ENCODE results near the gene PDE4B. TPM values are rescaled to one million over a fixed set of nuclear protein-coding genes. Genes with fewer than 3 reads are reported as not detected.

Gene PDE4B
- polyA plus RNA-seq, 1 donor from 2014 or later = 135 TPM

- no peak overlapping the region for H3K27ac ChIP-seq (ENCODE audit: low read length)
- no peaks in the 10 kb centered on the region for H3K9me3 ChIP-seq (ENCODE audit: low read length)
- no peaks in the 10 kb centered on the region for H3F3A ChIP-seq (ENCODE audit: insufficient read depth, low read length, poor library complexity, severe bottlenecking)
- H3K36me3 ChIP-seq (ENCODE audit: insufficient read depth, low read length) = no peaks in the 10 kb centered on the region
- H3K9ac ChIP-seq (ENCODE audit: low read length) = no peak overlapping the region
- no peak for TF ChIP-seq CTCF (IDR thresholded peaks at IDR 0.05; ENCODE audit: poor library complexity, severe bottlenecking)
- no peak for TF ChIP-seq TAF1 (IDR thresholded peaks at IDR 0.05; ENCODE audit: low read depth)
- no peak for TF ChIP-seq RAD21 (conservative IDR thresholded peaks at IDR 0.05)
- TF ChIP-seq EZH2 (IDR thresholded peaks at IDR 0.05; ENCODE audit: borderline replicate concordance, insufficient read depth, low read length, poor library complexity, severe bottlenecking) = no peak
- no peak for TF ChIP-seq SMC3 (conservative IDR thresholded peaks at IDR 0.05; ENCODE audit: poor library complexity)
- TF ChIP-seq REST (IDR thresholded peaks at IDR 0.05; ENCODE audit: borderline replicate concordance) = no peak
- TF ChIP-seq EP300 (conservative IDR thresholded peaks at IDR 0.05; ENCODE audit: poor library complexity, severe bottlenecking) = no peak
- TF ChIP-seq POLR2AphosphoS5 (IDR thresholded peaks at IDR 0.05) = no peak
- no peaks in the 10 kb centered on the region for H3K79me2 ChIP-seq (replicated peaks; ENCODE audit: insufficient read depth, low read length)
- no peaks in the 10 kb centered on the region for H3K27me3 ChIP-seq (ENCODE audit: insufficient read depth, low read depth, low read length)
- H4K20me1 ChIP-seq (ENCODE audit: insufficient read depth) = no peaks in the 10 kb centered on the region
- no peak overlapping the region for H2AFZ ChIP-seq (ENCODE audit: low read depth, low read length)
- H3K4me2 ChIP-seq (ENCODE audit: low read length) = no peak overlapping the region
- H3K9me2 ChIP-seq (ENCODE audit: insufficient read depth, low read length) = no peaks in the 10 kb centered on the region
- H3K4me3 ChIP-seq (ENCODE audit: low read length) = no peak overlapping the region
These were observed 427.8 kb downstream of the PDE4B start for GRCh38 chr1:66220477-66220876.

- H3K4me2 ChIP-seq (ENCODE audit: low read length) = no peak overlapping the region
- H3K9me2 ChIP-seq (ENCODE audit: insufficient read depth, low read length) = no peaks in the 10 kb centered on the region
- H4K20me1 ChIP-seq (ENCODE audit: insufficient read depth) = no peaks in the 10 kb centered on the region
- no peaks in the 10 kb centered on the region for H3K79me2 ChIP-seq (replicated peaks; ENCODE audit: insufficient read depth, low read length)
- H3K27ac ChIP-seq (ENCODE audit: low read length) = no peak overlapping the region
- H3K9me3 ChIP-seq (ENCODE audit: low read length) = no peaks in the 10 kb centered on the region
- H3F3A ChIP-seq (ENCODE audit: insufficient read depth, low read length, poor library complexity, severe bottlenecking) = no peaks in the 10 kb centered on the region
- H3K9ac ChIP-seq (ENCODE audit: low read length) = no peak overlapping the region
- no peak overlapping the region for H3K4me3 ChIP-seq (ENCODE audit: low read length)
- H2AFZ ChIP-seq (ENCODE audit: low read depth, low read length) = no peak overlapping the region
- no peaks in the 10 kb centered on the region for H3K27me3 ChIP-seq (ENCODE audit: insufficient read depth, low read depth, low read length)
- TF ChIP-seq EZH2 (IDR thresholded peaks at IDR 0.05; ENCODE audit: borderline replicate concordance, insufficient read depth, low read length, poor library complexity, severe bottlenecking) (no peak), CTCF (IDR thresholded peaks at IDR 0.05; ENCODE audit: poor library complexity, severe bottlenecking) (no peak), REST (IDR thresholded peaks at IDR 0.05; ENCODE audit: borderline replicate concordance) (no peak), MXI1 (conservative IDR thresholded peaks at IDR 0.05; ENCODE audit: poor library complexity, severe bottlenecking) (no peak), SMC3 (conservative IDR thresholded peaks at IDR 0.05; ENCODE audit: poor library complexity) (no peak), EP300 (conservative IDR thresholded peaks at IDR 0.05; ENCODE audit: poor library complexity, severe bottlenecking) (no peak), TAF1 (IDR thresholded peaks at IDR 0.05; ENCODE audit: low read depth) (no peak), POLR2AphosphoS5 (IDR thresholded peaks at IDR 0.05) (no peak)
- no peaks in the 10 kb centered on the region for H3K36me3 ChIP-seq (ENCODE audit: insufficient read depth, low read length)
These were observed 431.0 kb downstream of the PDE4B start for GRCh38 chr1:66223681-66224080.

Data from neural cell (in vitro differentiated cells).